ENCODE data around the gene ZNF609. TPM values are rescaled to one million over a fixed set of nuclear protein-coding genes. Genes with fewer than 3 reads are reported as not detected.

The ZNF609 gene
- total and polyA plus RNA-seq, 10 of the 15 experiments (the other 5 are each of a cell fraction or from before 2014, with no cell fraction given), result 5.1 to 35.3 (median 13.6) TPM

DNA sequence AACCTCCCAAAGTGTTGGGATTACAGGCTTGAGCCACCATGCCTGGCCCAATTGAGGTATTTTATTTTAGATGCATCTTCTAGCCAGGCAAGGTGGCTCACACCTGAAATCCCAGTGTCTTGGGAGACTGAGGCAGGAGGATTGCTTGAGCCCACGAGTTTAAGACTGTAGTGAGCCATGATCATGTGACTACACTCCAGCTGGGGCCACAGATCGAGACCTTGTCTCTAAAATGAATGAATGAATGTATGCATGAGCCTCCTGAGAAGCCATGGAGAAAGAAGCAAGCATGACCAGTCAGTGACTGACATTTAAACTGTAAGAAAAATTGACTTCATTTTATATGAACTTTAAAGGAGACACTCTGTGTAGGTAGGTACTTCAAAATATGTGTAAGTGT, 105.7 kb downstream of the ZNF609 start (continued):
- TF ChIP-seq, protein P1, sequence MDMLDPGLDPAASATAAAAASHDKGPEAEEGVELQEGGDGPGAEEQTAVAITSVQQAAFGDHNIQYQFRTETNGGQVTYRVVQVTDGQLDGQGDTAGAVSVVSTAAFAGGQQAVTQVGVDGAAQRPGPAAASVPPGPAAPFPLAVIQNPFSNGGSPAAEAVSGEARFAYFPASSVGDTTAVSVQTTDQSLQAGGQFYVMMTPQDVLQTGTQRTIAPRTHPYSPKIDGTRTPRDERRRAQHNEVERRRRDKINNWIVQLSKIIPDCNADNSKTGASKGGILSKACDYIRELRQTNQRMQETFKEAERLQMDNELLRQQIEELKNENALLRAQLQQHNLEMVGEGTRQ (IDR thresholded peaks at IDR 0.05; ENCODE audit: borderline replicate concordance, low read depth, low read length), result no peak
- TF ChIP-seq BMI1 (IDR thresholded peaks at IDR 0.05; ENCODE audit: borderline replicate concordance), result no peak

- peaks cover 53% of the 10 kb centered on the region for H3K79me2 ChIP-seq (ENCODE audit: control insufficient read depth, insufficient read depth, low read length)
- intact Hi-C loops (cut with micrococcal nuclease; ENCODE audit: unreplicated experiment) (no loop called here), in situ Hi-C loops (cut with MboI) (no loop called here)
- no peaks in the 10 kb centered on the region for H4K20me1 ChIP-seq (ENCODE audit: control insufficient read depth, insufficient read depth)
- peaks cover 33% of the 10 kb centered on the region for H3K4me1 ChIP-seq (ENCODE audit: control insufficient read depth, insufficient read depth, low read length)
- peaks cover 2% of the 10 kb centered on the region; the same call in 2 of the 3 replicates for H3K9me3 ChIP-seq (replicated peaks; ENCODE audit: control insufficient read depth, insufficient read depth, low read length)
- FAIRE-seq, result no peak
- H2AFZ ChIP-seq (ENCODE audit: control insufficient read depth, low read depth, low read length), result no peak overlapping the region
- H3K36me3 ChIP-seq (ENCODE audit: control insufficient read depth in 2 of 2, insufficient read depth in 2 of 2, low read length in 1 of 2), result peaks cover 0 to 6% of the 10 kb centered on the region in 2 experiments; a peak in 3 of 4 replicates
- H3K9ac ChIP-seq (ENCODE audit: control insufficient read depth, insufficient read depth, low read length), result no peak overlapping the region
- ATAC-seq, result peak; percentile 57
- no peaks in the 10 kb centered on the region for H3K27me3 ChIP-seq (replicated peaks in 1 of 2; ENCODE audit: control insufficient read depth in 2 of 2, insufficient read depth in 2 of 2, low read length in 1 of 2)
- no TSS peak for BruUV-seq (replicated peaks)
- no peak overlapping the region for H3K27ac ChIP-seq (ENCODE audit: control insufficient read depth, insufficient read depth)
- H3K4me3 ChIP-seq, result no peak overlapping the region
- ChIA-PET POLR2A (interaction anchor here (0.5 to 1.5 kb wide), 8 partner anchors 8 to 98 kb away, joined by 3 to 5 read pairs (median 4); no protein-coding TSS in a partner anchor), SMC1A (ENCODE audit: uncharacterized antibody, unreplicated experiment) (interaction anchor here (0.7 to 1.8 kb wide), 18 partner anchors 9 to 102 kb away, joined by 3 to 8 read pairs (median 3); no protein-coding TSS in a partner anchor), CTCF (interaction anchor here (0.8 to 1.7 kb wide), 9 partner anchors 13 to 161 kb away, joined by 3 to 5 read pairs (median 3); no protein-coding TSS in a partner anchor), RAD21 (ENCODE audit: unreplicated experiment) (interaction anchor here (0.5 to 2.6 kb wide), 10 partner anchors 8 to 247 kb away, joined by 3 to 12 read pairs (median 4); no protein-coding TSS in a partner anchor)
- TF ChIP-seq CHD4 (IDR thresholded peaks at IDR 0.05) (no peak), YY1 (IDR thresholded peaks at IDR 0.05; ENCODE audit: low read depth, low read length) (no peak), CHD1 (IDR thresholded peaks at IDR 0.05; ENCODE audit: low read depth, low read length) (no peak), KLF5 (IDR thresholded peaks at IDR 0.05; ENCODE audit: partially characterized antibody) (no peak), NR2C1 (IDR thresholded peaks at IDR 0.05) (0 out of 2 replicates have a peak, but pooled peaks have one; percentile 8)
- TF ChIP-seq, protein P2, sequence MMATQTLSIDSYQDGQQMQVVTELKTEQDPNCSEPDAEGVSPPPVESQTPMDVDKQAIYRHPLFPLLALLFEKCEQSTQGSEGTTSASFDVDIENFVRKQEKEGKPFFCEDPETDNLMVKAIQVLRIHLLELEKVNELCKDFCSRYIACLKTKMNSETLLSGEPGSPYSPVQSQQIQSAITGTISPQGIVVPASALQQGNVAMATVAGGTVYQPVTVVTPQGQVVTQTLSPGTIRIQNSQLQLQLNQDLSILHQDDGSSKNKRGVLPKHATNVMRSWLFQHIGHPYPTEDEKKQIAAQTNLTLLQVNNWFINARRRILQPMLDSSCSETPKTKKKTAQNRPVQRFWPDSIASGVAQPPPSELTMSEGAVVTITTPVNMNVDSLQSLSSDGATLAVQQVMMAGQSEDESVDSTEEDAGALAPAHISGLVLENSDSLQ (IDR thresholded peaks at IDR 0.05), result peak; percentile 50; the same call in 1 of the 2 replicates
- TF ChIP-seq, protein P3, sequence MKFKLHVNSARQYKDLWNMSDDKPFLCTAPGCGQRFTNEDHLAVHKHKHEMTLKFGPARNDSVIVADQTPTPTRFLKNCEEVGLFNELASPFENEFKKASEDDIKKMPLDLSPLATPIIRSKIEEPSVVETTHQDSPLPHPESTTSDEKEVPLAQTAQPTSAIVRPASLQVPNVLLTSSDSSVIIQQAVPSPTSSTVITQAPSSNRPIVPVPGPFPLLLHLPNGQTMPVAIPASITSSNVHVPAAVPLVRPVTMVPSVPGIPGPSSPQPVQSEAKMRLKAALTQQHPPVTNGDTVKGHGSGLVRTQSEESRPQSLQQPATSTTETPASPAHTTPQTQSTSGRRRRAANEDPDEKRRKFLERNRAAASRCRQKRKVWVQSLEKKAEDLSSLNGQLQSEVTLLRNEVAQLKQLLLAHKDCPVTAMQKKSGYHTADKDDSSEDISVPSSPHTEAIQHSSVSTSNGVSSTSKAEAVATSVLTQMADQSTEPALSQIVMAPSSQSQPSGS (IDR thresholded peaks at IDR 0.05; ENCODE audit: low read length), result no peak
- no peak for DNase-seq (ENCODE audit: low read depth, low spot score)
- 84% methylated on average over 11 of the region's 11 CpGs for WGBS (ENCODE audit: insufficient coverage, insufficient replicate concordance, low lambda C conversion rate, missing lambda C conversion rate)
- 0 out of 2 replicates have a peak overlapping the region, but pooled peaks have one; percentile 17 for H3K4me2 ChIP-seq (ENCODE audit: control insufficient read depth, insufficient read depth)
Observed at GRCh38 chr15:64566629-64567427, 106.5 kb downstream of the ZNF609 start.
